SK-N-SH treated with all-trans-retinoic acid at 6 μM for 48 hours (cell line): ENCODE data around the gene PHKA1.
"Not testable (repeated sequence)": the region's sequence is repeated elsewhere in the genome, so short reads cannot be mapped to it uniquely, and the experiment has no call there.

Source experiments
- ATAC-seq: fragments of 200-7000 bp; cut with Tn5 transposase; 3 replicates; pipeline ENCODE4 v1.9.1; 2020; ENCODE audit warnings: mild to moderate bottlenecking, moderate library complexity
- ARNTL ChIP-seq: fragments of 450-650 bp; formaldehyde crosslinking; IDR thresholded peaks from 2 replicates; pipeline ENCODE4 v1.5.0; 2020; ENCODE audit warnings: low read depth, mild to moderate bottlenecking, moderate library complexity, borderline replicate concordance
- BACH2 ChIP-seq: fragments of 250-450 bp; sonication (Bioruptor Pico); IDR thresholded peaks from 2 replicates; pipeline ENCODE4 v1.9.0; 2021; ENCODE audit warnings: mild to moderate bottlenecking, borderline replicate concordance
- CSDC2 ChIP-seq: fragments of 250-450 bp; sonication (Bioruptor Pico); IDR thresholded peaks from 2 replicates; pipeline ENCODE4 v1.5.0; 2020; ENCODE audit warnings: mild to moderate bottlenecking, moderate library complexity
- ESRRG ChIP-seq: fragments of 250-450 bp; sonication (Bioruptor Pico); IDR thresholded peaks from 2 replicates; pipeline ENCODE4 v1.6.1; 2021; ENCODE audit warnings: mild to moderate bottlenecking
- GLIS3 ChIP-seq: fragments of 250-450 bp; sonication (Bioruptor Pico); IDR thresholded peaks from 2 replicates; pipeline ENCODE4 v1.5.0; 2020; ENCODE audit warnings: mild to moderate bottlenecking, moderate library complexity
- ISL1 ChIP-seq: fragments of 250-450 bp; sonication (Bioruptor Pico); IDR thresholded peaks from 2 replicates; pipeline ENCODE4 v2.1.2; 2022; ENCODE audit warnings: mild to moderate bottlenecking, moderate library complexity
- OSR1 ChIP-seq: fragments of 250-450 bp; sonication (Bioruptor Pico); IDR thresholded peaks from 2 replicates; pipeline ENCODE4 v1.8.0; 2022; ENCODE audit warnings: moderate library complexity, mild to moderate bottlenecking, inconsistent platforms
- PPARA ChIP-seq: fragments of 250-450 bp; sonication (Bioruptor Pico); IDR thresholded peaks from 2 replicates; pipeline ENCODE4 v1.5.0; 2020; ENCODE audit warnings: mild to moderate bottlenecking, borderline replicate concordance
- RARB ChIP-seq: fragments of 250-450 bp; sonication (Bioruptor Pico); IDR thresholded peaks from 2 replicates; pipeline ENCODE4 v1.8.0; 2021; ENCODE audit warnings: mild to moderate bottlenecking, moderate library complexity
- TCF4 ChIP-seq: fragments of 250-450 bp; sonication (Bioruptor Pico); IDR thresholded peaks from 2 replicates; pipeline ENCODE4 v1.8.0; 2021; ENCODE audit warnings: mild to moderate bottlenecking, moderate library complexity, borderline replicate concordance
- TOX ChIP-seq: fragments of 250-450 bp; sonication (Bioruptor Pico); IDR thresholded peaks from 2 replicates; pipeline ENCODE4 v1.8.0; 2021; ENCODE audit warnings: mild to moderate bottlenecking, moderate library complexity, borderline replicate concordance
- ZC3H10 ChIP-seq: fragments of 250-450 bp; sonication (Bioruptor Pico); IDR thresholded peaks from 2 replicates; pipeline ENCODE4 v1.5.1; 2021; ENCODE audit warnings: mild to moderate bottlenecking, moderate library complexity
- ZFP3 ChIP-seq: fragments of 250-450 bp; sonication (Bioruptor Pico); IDR thresholded peaks from 2 replicates; pipeline ENCODE4 v1.5.0; 2020; ENCODE audit warnings: mild to moderate bottlenecking, moderate library complexity
- ZFP30 ChIP-seq: fragments of 450-650 bp; formaldehyde crosslinking; IDR thresholded peaks from 2 replicates; pipeline ENCODE4 v1.5.0; 2022; ENCODE audit warnings: mild to moderate bottlenecking, moderate library complexity
- ZNF565 ChIP-seq: fragments of 450-650 bp; formaldehyde crosslinking; conservative IDR thresholded peaks from 2 replicates; pipeline ENCODE4 v1.5.0; 2020; ENCODE audit warnings: low read depth, mild to moderate bottlenecking, moderate library complexity
- ZNF70 ChIP-seq: fragments of 450-650 bp; formaldehyde crosslinking; IDR thresholded peaks from 2 replicates; pipeline ENCODE4 v1.5.0; 2020; ENCODE audit warnings: mild to moderate bottlenecking, moderate library complexity
- TF ChIP-seq, protein P1 (sequence below): fragments of 250-450 bp; sonication (Bioruptor Pico); IDR thresholded peaks from 2 replicates; pipeline ENCODE4 v1.8.0; 2020; ENCODE audit warnings: mild to moderate bottlenecking, moderate library complexity, borderline replicate concordance
- TF ChIP-seq, protein P2 (sequence below): fragments of 250-450 bp; sonication (Bioruptor Pico); IDR thresholded peaks from 2 replicates; pipeline ENCODE4 v1.5.1; 2020; ENCODE audit warnings: low read depth, mild to moderate bottlenecking, moderate library complexity
- TF ChIP-seq, protein P3 (sequence below): fragments of 250-450 bp; sonication (Bioruptor Pico); IDR thresholded peaks from 2 replicates; pipeline ENCODE4 v1.5.1; 2021; ENCODE audit warnings: mild to moderate bottlenecking, moderate library complexity
- TF ChIP-seq, protein P4 (sequence below): fragments of 250-450 bp; sonication (Bioruptor Pico); IDR thresholded peaks from 2 replicates; pipeline ENCODE4 v1.5.0; 2020; ENCODE audit warnings: mild to moderate bottlenecking, moderate library complexity

Gene PHKA1

DNA sequence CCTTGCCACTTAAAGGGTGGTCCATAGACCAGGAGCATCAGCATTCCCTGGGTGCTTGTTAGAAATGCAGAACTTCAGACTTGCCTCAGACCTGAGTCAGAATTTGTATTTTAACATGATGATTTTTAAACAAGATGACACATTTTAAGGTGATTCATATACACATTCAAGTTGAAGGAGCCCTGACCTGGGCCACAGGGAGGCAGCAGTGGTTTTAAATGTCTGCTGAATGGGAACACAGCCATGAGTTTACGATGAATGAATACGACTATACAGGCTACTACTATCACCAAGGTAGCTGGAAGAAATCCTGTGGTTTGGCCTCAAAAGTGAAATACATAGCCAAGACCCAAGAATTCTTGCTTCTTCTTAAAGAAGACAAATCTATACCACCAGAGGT lies 144.3 kb downstream of the PHKA1 start:
- no peak for TF ChIP-seq ZFP30
- TF ChIP-seq ZFP3 (CRISPR knock-in tag): no peak
- no peak for TF ChIP-seq CSDC2
- no peak for TF ChIP-seq RARB (CRISPR knock-in tag)
- TF ChIP-seq, protein P1, sequence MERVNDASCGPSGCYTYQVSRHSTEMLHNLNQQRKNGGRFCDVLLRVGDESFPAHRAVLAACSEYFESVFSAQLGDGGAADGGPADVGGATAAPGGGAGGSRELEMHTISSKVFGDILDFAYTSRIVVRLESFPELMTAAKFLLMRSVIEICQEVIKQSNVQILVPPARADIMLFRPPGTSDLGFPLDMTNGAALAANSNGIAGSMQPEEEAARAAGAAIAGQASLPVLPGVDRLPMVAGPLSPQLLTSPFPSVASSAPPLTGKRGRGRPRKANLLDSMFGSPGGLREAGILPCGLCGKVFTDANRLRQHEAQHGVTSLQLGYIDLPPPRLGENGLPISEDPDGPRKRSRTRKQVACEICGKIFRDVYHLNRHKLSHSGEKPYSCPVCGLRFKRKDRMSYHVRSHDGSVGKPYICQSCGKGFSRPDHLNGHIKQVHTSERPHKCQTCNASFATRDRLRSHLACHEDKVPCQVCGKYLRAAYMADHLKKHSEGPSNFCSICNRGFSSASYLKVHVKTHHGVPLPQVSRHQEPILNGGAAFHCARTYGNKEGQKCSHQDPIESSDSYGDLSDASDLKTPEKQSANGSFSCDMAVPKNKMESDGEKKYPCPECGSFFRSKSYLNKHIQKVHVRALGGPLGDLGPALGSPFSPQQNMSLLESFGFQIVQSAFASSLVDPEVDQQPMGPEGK (CRISPR knock-in tag): no peak
- no peak for TF ChIP-seq ZNF565 (CRISPR knock-in tag)
- TF ChIP-seq, all 23 proteins: peak for 0
- no peak; the same call in 2 of the 3 replicates for ATAC-seq

DNA sequence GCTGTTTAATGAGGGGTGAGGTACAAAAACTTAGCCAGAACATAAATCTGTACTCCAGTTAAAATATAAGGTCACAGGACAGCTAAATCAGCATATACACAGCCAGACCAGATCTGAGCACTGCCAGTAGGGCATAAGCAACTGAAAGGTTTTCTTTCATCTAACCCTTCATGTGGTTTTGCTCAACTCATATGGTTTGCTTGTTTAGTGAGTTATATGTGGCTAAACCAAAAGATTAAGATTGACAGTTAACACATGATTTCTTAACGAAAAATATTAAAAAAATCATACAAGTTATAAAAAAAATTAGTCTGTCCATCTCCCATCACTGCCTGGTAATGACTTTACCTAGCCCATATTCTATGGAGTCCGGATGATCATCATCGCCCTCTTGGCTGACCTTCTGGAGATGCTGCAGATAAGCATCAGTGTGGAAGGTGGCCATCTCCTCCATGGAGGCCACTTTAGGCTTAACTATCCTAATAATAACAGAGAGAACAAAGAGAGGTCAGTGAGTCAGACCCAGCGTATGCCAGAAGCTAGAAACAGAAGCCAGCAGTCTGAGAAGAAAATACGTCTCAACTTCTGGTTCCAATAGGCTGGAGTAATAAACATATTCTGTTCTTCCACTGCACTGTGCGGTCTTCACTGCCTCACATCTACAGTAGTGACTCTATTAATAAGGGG lies 145.6 kb downstream of the PHKA1 start:
- ATAC-seq: no peak
- TF ChIP-seq TCF4 (CRISPR knock-in tag) (no peak), RARB (CRISPR knock-in tag) (no peak), ARNTL (CRISPR knock-in tag) (no peak), ZFP3 (CRISPR knock-in tag) (no peak), ZNF70 (CRISPR knock-in tag) (no peak), ESRRG (CRISPR knock-in tag) (no peak), GLIS3 (no peak), TOX (CRISPR knock-in tag) (no peak), ISL1 (CRISPR knock-in tag) (no peak), OSR1 (CRISPR knock-in tag) (no peak), PPARA (no peak), ZC3H10 (CRISPR knock-in tag) (no peak), ZNF565 (CRISPR knock-in tag) (no peak), BACH2 (CRISPR knock-in tag) (no peak)
- TF ChIP-seq, protein P2, sequence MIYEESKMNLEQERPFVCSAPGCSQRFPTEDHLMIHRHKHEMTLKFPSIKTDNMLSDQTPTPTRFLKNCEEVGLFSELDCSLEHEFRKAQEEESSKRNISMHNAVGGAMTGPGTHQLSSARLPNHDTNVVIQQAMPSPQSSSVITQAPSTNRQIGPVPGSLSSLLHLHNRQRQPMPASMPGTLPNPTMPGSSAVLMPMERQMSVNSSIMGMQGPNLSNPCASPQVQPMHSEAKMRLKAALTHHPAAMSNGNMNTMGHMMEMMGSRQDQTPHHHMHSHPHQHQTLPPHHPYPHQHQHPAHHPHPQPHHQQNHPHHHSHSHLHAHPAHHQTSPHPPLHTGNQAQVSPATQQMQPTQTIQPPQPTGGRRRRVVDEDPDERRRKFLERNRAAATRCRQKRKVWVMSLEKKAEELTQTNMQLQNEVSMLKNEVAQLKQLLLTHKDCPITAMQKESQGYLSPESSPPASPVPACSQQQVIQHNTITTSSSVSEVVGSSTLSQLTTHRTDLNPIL (CRISPR knock-in tag): no peak
- TF ChIP-seq, protein P3, sequence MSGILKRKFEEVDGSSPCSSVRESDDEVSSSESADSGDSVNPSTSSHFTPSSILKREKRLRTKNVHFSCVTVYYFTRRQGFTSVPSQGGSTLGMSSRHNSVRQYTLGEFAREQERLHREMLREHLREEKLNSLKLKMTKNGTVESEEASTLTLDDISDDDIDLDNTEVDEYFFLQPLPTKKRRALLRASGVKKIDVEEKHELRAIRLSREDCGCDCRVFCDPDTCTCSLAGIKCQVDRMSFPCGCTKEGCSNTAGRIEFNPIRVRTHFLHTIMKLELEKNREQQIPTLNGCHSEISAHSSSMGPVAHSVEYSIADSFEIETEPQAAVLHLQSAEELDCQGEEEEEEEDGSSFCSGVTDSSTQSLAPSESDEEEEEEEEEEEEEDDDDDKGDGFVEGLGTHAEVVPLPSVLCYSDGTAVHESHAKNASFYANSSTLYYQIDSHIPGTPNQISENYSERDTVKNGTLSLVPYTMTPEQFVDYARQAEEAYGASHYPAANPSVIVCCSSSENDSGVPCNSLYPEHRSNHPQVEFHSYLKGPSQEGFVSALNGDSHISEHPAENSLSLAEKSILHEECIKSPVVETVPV (CRISPR knock-in tag): no peak
- TF ChIP-seq, all 23 proteins: peak for 0

DNA sequence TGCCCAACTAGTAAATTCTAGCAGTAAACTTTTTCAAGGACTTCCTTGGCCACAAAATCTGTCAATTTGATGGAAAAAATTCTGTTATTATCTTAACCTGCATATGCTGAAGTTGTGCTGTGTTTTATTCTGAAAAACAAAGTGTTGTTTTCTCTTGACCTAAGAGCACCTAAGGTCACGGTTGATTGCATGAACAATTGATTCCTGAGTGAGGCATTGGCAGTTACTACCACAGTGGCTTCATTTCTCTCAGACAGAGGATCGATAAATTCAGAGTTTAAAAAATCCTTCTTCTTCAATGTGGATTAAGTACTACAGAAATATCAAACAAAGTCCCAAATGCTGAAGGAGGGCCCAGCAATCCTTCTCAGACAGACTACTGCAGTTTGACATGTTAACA lies 147.7 kb downstream of the PHKA1 start:
- no peak for TF ChIP-seq CSDC2
- TF ChIP-seq TOX (CRISPR knock-in tag): no peak
- no peak for TF ChIP-seq GLIS3
- TF ChIP-seq ARNTL (CRISPR knock-in tag): no peak
- no peak for TF ChIP-seq ZNF565 (CRISPR knock-in tag)
- TF ChIP-seq, protein P4, sequence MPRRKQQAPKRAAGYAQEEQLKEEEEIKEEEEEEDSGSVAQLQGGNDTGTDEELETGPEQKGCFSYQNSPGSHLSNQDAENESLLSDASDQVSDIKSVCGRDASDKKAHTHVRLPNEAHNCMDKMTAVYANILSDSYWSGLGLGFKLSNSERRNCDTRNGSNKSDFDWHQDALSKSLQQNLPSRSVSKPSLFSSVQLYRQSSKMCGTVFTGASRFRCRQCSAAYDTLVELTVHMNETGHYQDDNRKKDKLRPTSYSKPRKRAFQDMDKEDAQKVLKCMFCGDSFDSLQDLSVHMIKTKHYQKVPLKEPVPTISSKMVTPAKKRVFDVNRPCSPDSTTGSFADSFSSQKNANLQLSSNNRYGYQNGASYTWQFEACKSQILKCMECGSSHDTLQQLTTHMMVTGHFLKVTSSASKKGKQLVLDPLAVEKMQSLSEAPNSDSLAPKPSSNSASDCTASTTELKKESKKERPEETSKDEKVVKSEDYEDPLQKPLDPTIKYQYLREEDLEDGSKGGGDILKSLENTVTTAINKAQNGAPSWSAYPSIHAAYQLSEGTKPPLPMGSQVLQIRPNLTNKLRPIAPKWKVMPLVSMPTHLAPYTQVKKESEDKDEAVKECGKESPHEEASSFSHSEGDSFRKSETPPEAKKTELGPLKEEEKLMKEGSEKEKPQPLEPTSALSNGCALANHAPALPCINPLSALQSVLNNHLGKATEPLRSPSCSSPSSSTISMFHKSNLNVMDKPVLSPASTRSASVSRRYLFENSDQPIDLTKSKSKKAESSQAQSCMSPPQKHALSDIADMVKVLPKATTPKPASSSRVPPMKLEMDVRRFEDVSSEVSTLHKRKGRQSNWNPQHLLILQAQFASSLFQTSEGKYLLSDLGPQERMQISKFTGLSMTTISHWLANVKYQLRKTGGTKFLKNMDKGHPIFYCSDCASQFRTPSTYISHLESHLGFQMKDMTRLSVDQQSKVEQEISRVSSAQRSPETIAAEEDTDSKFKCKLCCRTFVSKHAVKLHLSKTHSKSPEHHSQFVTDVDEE (CRISPR knock-in tag): no peak
- TF ChIP-seq, protein P3 (CRISPR knock-in tag): no peak
- no peak for TF ChIP-seq BACH2 (CRISPR knock-in tag)
- TF ChIP-seq ESRRG (CRISPR knock-in tag): no peak
- TF ChIP-seq ZFP3 (CRISPR knock-in tag): no peak
- TF ChIP-seq TCF4 (CRISPR knock-in tag): no peak
- ATAC-seq: no peak

DNA sequence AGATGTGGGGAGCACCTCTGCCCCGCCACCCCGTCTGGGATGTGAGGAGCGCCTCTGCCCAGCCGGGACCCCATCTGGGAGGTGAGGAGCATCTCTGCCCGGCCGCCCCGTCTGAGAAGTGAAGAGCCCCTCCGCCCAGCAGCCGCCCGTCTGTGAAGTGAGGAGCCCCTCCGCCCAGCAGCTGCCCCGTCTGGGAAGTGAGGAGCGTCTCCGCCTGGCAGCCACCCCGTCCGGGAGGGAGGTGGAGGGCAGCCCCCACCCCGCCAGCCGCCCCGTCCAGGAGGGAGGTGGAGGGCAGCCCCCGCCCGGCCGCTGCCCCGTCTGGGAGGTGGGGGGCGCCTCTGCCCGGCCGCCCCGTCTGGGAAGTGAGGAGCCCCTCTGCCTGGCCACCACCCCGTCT lies 154.5 kb downstream of the PHKA1 start:
- not testable (repeated sequence) for ATAC-seq
